Measurements from ENCODE around the gene ZNF41.

GRCh38 chrX:47422444-47422843, 60.6 kb downstream of the ZNF41 start:
- TF ChIP-seq CTCF (IDR thresholded peaks at IDR 0.05): no peak
- no peak for TF ChIP-seq POLR2A (IDR thresholded peaks at IDR 0.05)

Measured in vagina (tissue), 2 donors.